Measurements from ENCODE around the gene MBD6.

DNA sequence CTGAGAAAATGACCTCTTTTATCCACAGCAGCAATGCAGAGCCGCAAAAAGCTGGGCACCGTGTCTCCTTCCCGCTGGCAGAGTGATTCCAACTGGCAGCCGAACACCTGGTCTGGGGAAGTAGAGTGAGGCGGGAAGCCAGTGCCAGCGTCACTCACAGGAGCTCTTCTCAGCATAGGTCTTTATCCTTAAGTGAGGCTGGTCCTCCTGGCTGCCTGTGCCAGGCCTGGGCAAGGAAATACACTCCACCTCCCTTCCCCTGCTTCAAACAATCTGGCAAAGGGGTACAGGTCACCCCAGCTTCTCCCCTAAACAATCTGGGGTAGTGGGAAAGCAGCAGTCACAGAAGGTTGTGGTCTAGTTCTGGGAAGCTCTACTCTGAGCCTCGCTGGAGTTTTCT lies 47.8 kb upstream of the MBD6 start:
- TF ChIP-seq, protein P1, sequence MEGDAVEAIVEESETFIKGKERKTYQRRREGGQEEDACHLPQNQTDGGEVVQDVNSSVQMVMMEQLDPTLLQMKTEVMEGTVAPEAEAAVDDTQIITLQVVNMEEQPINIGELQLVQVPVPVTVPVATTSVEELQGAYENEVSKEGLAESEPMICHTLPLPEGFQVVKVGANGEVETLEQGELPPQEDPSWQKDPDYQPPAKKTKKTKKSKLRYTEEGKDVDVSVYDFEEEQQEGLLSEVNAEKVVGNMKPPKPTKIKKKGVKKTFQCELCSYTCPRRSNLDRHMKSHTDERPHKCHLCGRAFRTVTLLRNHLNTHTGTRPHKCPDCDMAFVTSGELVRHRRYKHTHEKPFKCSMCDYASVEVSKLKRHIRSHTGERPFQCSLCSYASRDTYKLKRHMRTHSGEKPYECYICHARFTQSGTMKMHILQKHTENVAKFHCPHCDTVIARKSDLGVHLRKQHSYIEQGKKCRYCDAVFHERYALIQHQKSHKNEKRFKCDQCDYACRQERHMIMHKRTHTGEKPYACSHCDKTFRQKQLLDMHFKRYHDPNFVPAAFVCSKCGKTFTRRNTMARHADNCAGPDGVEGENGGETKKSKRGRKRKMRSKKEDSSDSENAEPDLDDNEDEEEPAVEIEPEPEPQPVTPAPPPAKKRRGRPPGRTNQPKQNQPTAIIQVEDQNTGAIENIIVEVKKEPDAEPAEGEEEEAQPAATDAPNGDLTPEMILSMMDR (IDR thresholded peaks at IDR 0.05), result no peak
- TF ChIP-seq POLR2AphosphoS5 (IDR thresholded peaks at IDR 0.05) (no peak), POLR2A (IDR thresholded peaks at IDR 0.05) (no peak), EP300 (IDR thresholded peaks at IDR 0.05) (no peak)
